Measurements from ENCODE around the gene PRSS21.

The PRSS21 gene

GRCh38 chr16:2846511-2847310 lies 29.7 kb downstream of the PRSS21 start:
- DNase-seq = no peak

- no peak for DNase-seq
These were observed 32.1 kb downstream of the PRSS21 start for GRCh38 chr16:2848933-2849725.

- DNase-seq = no peak
These were observed 35.1 kb downstream of the PRSS21 start for GRCh38 chr16:2852003-2852730.

- DNase-seq = no peak
These were observed 35.9 kb downstream of the PRSS21 start for GRCh38 chr16:2852731-2853507.

- no peak for DNase-seq
These were observed 36.6 kb downstream of the PRSS21 start for GRCh38 chr16:2853531-2854073.

GRCh38 chr16:2854700-2855309 lies 37.8 kb downstream of the PRSS21 start:
- no peak for DNase-seq

GRCh38 chr16:2855536-2855935 lies 38.5 kb downstream of the PRSS21 start:
- no peak for DNase-seq

GRCh38 chr16:2856061-2856670 lies 39.1 kb downstream of the PRSS21 start:
- DNase-seq = no peak

- DNase-seq = no peak
These were observed 39.8 kb downstream of the PRSS21 start for GRCh38 chr16:2856686-2857450.

- no peak for DNase-seq
These were observed 40.6 kb downstream of the PRSS21 start, which contains the start of gene PRSS22 for GRCh38 chr16:2857451-2858244. Gene PRSS22, minus strand, starts transcription at chr16:2858170. Its CDS starts 66 bp downstream, at chr16:2858104.

GRCh38 chr16:2858245-2859025 lies 41.4 kb downstream of the PRSS21 start:
- DNase-seq = peak; percentile 69

- DNase-seq = no peak
These were observed 42.7 kb downstream of the PRSS21 start for GRCh38 chr16:2859686-2860265.

- DNase-seq = no peak
These were observed 44.0 kb downstream of the PRSS21 start for GRCh38 chr16:2860826-2861567.

- no peak for DNase-seq
These were observed 48.6 kb downstream of the PRSS21 start for GRCh38 chr16:2865651-2866050.

- no peak for DNase-seq
These were observed 49.4 kb downstream of the PRSS21 start for GRCh38 chr16:2866431-2866830.

- no peak for DNase-seq
These were observed 50.6 kb downstream of the PRSS21 start for GRCh38 chr16:2867661-2867986.

- no peak for DNase-seq
These were observed 51.2 kb downstream of the PRSS21 start for GRCh38 chr16:2867987-2868789.

Data from NCI-H510A (cell line).